ENCODE results near the gene PROS1.

GRCh38 chr3:94009608-94010007 is 35.9 kb upstream of the PROS1 start:
- TF ChIP-seq REST (IDR thresholded peaks at IDR 0.05; ENCODE audit: borderline replicate concordance) (no peak), EZH2 (IDR thresholded peaks at IDR 0.05; ENCODE audit: borderline replicate concordance, insufficient read depth, low read length, poor library complexity, severe bottlenecking) (no peak), SMC3 (conservative IDR thresholded peaks at IDR 0.05; ENCODE audit: poor library complexity) (no peak)

All from neural cell (in vitro differentiated cells).